T-helper 2 cell (primary cell): ENCODE measurements around the gene NPFFR2.
A peak's percentile ranks its signal among the peaks of the same experiment; 100 is the strongest.
"Not testable (repeated sequence)": the region's sequence is repeated elsewhere in the genome, so short reads cannot be mapped to it uniquely, and the experiment has no call there.

Source experiments
- DNase-seq, 5 experiments: peaks; one replicate each; pipeline versions ENCODE4 v3.0.0 to v3.0.0-alpha.2; 2012 to 2022

Gene NPFFR2

GRCh38 chr4:72112514-72113156 is 80.8 kb downstream of the NPFFR2 start:
- DNase-seq = peak in 1 of 5 experiments; percentile 84

- no peak for DNase-seq
Observed at GRCh38 chr4:72118017-72118416, 86.2 kb downstream of the NPFFR2 start.

- no peak for DNase-seq
Observed at GRCh38 chr4:72119946-72120345, 88.1 kb downstream of the NPFFR2 start.

- no peak for DNase-seq
Observed at GRCh38 chr4:72128741-72129140, 96.9 kb downstream of the NPFFR2 start.

GRCh38 chr4:72136429-72136828 is 104.6 kb downstream of the NPFFR2 start:
- no peak for DNase-seq

- not testable (repeated sequence) for DNase-seq
Observed at GRCh38 chr4:72139997-72140396, 108.2 kb downstream of the NPFFR2 start.

GRCh38 chr4:72144241-72144640 is 112.4 kb downstream of the NPFFR2 start:
- DNase-seq = no peak

- no peak for DNase-seq
Observed at GRCh38 chr4:72152731-72153130, 120.9 kb downstream of the NPFFR2 start.

GRCh38 chr4:72153634-72154033 is 121.8 kb downstream of the NPFFR2 start:
- DNase-seq = not testable (repeated sequence)

- DNase-seq = not testable (repeated sequence)
Observed at GRCh38 chr4:72169285-72169684, 137.5 kb downstream of the NPFFR2 start.

GRCh38 chr4:72169861-72170260 is 138.1 kb downstream of the NPFFR2 start:
- DNase-seq = no peak

- no peak for DNase-seq
Observed at GRCh38 chr4:72171761-72172160, 140.0 kb downstream of the NPFFR2 start.

- no peak for DNase-seq
Observed at GRCh38 chr4:72179342-72179741, 147.5 kb downstream of the NPFFR2 start.

- peak in 1 of 5 experiments; percentile 11 for DNase-seq
Observed at GRCh38 chr4:72186714-72187113, 154.9 kb downstream of the NPFFR2 start.

GRCh38 chr4:72194046-72194445 is 162.2 kb downstream of the NPFFR2 start:
- DNase-seq = no peak

- DNase-seq = no peak
Observed at GRCh38 chr4:72194453-72194852, 162.7 kb downstream of the NPFFR2 start.
